Bronchial epithelial cell (primary cell): ENCODE measurements around the gene NFIL3. TPM values are rescaled to one million over a fixed set of nuclear protein-coding genes. Genes with fewer than 3 reads are reported as not detected.
A peak's percentile ranks its signal among the peaks of the same experiment; 100 is the strongest.

Experiments
- DNase-seq: peaks from one replicate; pipeline ENCODE4 v3.0.0-alpha.2; 2010; ENCODE audit warnings: low read depth
- FAIRE-seq: peaks from 2 replicates; lab custom pipeline; 2011; peaks lifted over from hg19 to GRCh38; lab: Jason Lieb, UNC
- H3K27me3 ChIP-seq: 2 replicates; pipeline ENCODE4 v1.5.1; 2011; ENCODE audit warnings: low read length; ENCODE audit not compliant: control insufficient read depth, insufficient read depth
- H3K36me3 ChIP-seq: 2 replicates; pipeline ENCODE4 v1.5.1; 2011; ENCODE audit warnings: low read length; ENCODE audit not compliant: control insufficient read depth, insufficient read depth
- H3K4me3 ChIP-seq: 2 replicates; pipeline ENCODE4 v1.5.1; 2011; ENCODE audit warnings: mild to moderate bottlenecking, low read depth, low read length, control low read depth
- CTCF ChIP-seq: IDR thresholded peaks from 2 replicates; pipeline ENCODE4 v1.5.1; 2011; ENCODE audit warnings: mild to moderate bottlenecking, moderate library complexity, low read length, control low read depth, inconsistent platforms; ENCODE audit not compliant: insufficient read depth, severe bottlenecking
- total RNA-seq: library from RNA; depleted of rRNA; stranded (reverse); fragments of >200 nt; gene quantifications from 2 replicates; pipeline ENCODE4 v1.2.1, GENCODE V29; 2014

Gene NFIL3
- total RNA-seq, 1 donor from 2014 or later: 31.3 TPM

- no peak for TF ChIP-seq CTCF
- Histone ChIP-seq H3K36me3 (no peaks in the 10 kb centered on the region), H3K4me3 (no peak overlapping the region), H3K27me3 (no peaks in the 10 kb centered on the region)
- DNase-seq (no peak), FAIRE-seq (no peak)
Measured at GRCh38 chr9:91386765-91387164, 36.9 kb downstream of the NFIL3 start.

- no peaks in the 10 kb centered on the region for H3K36me3 ChIP-seq
- no peak for FAIRE-seq
- H3K27me3 ChIP-seq: no peaks in the 10 kb centered on the region
- DNase-seq: peak; percentile 69
- no peak overlapping the region for H3K4me3 ChIP-seq
- TF ChIP-seq CTCF: no peak
Measured at GRCh38 chr9:91384954-91385353, 38.7 kb downstream of the NFIL3 start.

GRCh38 chr9:91383577-91383976 is 40.1 kb downstream of the NFIL3 start:
- TF ChIP-seq CTCF: no peak
- Histone ChIP-seq H3K36me3 (no peaks in the 10 kb centered on the region), H3K4me3 (no peak overlapping the region), H3K27me3 (no peaks in the 10 kb centered on the region)
- FAIRE-seq (no peak), DNase-seq (no peak)

GRCh38 chr9:91382298-91382697 is 41.3 kb downstream of the NFIL3 start:
- DNase-seq (peak; percentile 45), FAIRE-seq (no peak)
- no peak for TF ChIP-seq CTCF
- Histone ChIP-seq H3K4me3 (no peak overlapping the region), H3K27me3 (no peaks in the 10 kb centered on the region), H3K36me3 (no peaks in the 10 kb centered on the region)

GRCh38 chr9:91379426-91379825 is 44.2 kb downstream of the NFIL3 start:
- FAIRE-seq: no peak

More at GRCh38 chr9:91379426-91379825, 44.2 kb downstream of the NFIL3 start:
- Histone ChIP-seq H3K4me3 (no peak overlapping the region), H3K36me3 (no peaks in the 10 kb centered on the region), H3K27me3 (no peaks in the 10 kb centered on the region)
- no peak for TF ChIP-seq CTCF
- no peak for DNase-seq
